Fibroblast of lung (primary cell): ENCODE measurements around the gene ARL6IP5.

Source experiments
- CTCF ChIP-seq, 2 donors: IDR thresholded peaks in 1 of 2; conservative IDR thresholded peaks in 1 of 2; 1 replicate in 1 of 2; 2 replicates in 1 of 2; pipeline ENCODE4 v1.5.1; 2011 to 2012; ENCODE audit warnings: low read length in 2 of 2, control low read depth in 1 of 2, inconsistent platforms in 1 of 2, low read depth in 1 of 2, mild to moderate bottlenecking in 1 of 2
- EZH2 ChIP-seq: IDR thresholded peaks from 2 replicates; pipeline ENCODE4 v1.5.1; 2012; ENCODE audit warnings: low read length, control low read depth, mild to moderate bottlenecking; ENCODE audit errors: missing control alignments

GRCh38 chr3:69113536-69113935 lies 28.8 kb downstream of the ARL6IP5 start:
- TF ChIP-seq EZH2 (no peak), CTCF (conservative IDR thresholded peaks at IDR 0.05 in 1 of 2, IDR thresholded peaks at IDR 0.05 in 1 of 2; ENCODE audit: low read depth in 1 of 2, low read length in 2 of 2) (no peak)
